HL-60 (cell line): ENCODE data around the gene HLA-F.

Experiments used
- DNase-seq, 2 experiments: peaks; one replicate each; pipeline ENCODE4 v3.0.0-alpha.2; 2010 to 2020; ENCODE audit warnings: low read depth in 1 of 2, low spot score in 1 of 2
- H3K27ac ChIP-seq: fragments of 250-450 bp; sonication (Bioruptor Pico); replicated peaks from 2 replicates; pipeline ENCODE4 v1.5.1; 2020; ENCODE audit warnings: mild to moderate bottlenecking, moderate library complexity
- H3K27me3 ChIP-seq: fragments of 250-450 bp; sonication (Bioruptor Pico); 2 replicates; pipeline ENCODE4 v1.5.1; 2021; ENCODE audit warnings: mild to moderate bottlenecking, moderate library complexity; ENCODE audit not compliant: insufficient read depth, poor library complexity, severe bottlenecking
- H3K4me3 ChIP-seq: replicated peaks from 2 replicates; pipeline ENCODE4 v1.5.1; 2011; ENCODE audit warnings: mild to moderate bottlenecking, control low read depth, low read length; ENCODE audit not compliant: insufficient read depth
- CTCF ChIP-seq: IDR thresholded peaks from one replicate; pipeline ENCODE4 v1.5.1; 2011; ENCODE audit warnings: low read length, control low read depth, inconsistent platforms; ENCODE audit not compliant: insufficient read depth
- GABPA ChIP-seq: IDR thresholded peaks from 2 replicates; pipeline ENCODE4 v1.6.1; 2012; ENCODE audit warnings: low read depth
- POLR2AphosphoS5 ChIP-seq: IDR thresholded peaks from 2 replicates; pipeline ENCODE4 v1.6.1; 2012; ENCODE audit warnings: low read depth
- REST ChIP-seq: IDR thresholded peaks from 2 replicates; pipeline ENCODE4 v1.6.1; 2012; ENCODE audit warnings: low read depth; ENCODE audit not compliant: insufficient replicate concordance
- SPI1 ChIP-seq: IDR thresholded peaks from 2 replicates; pipeline ENCODE4 v1.6.1; 2012; ENCODE audit warnings: low read depth, mild to moderate bottlenecking, borderline replicate concordance

The HLA-F gene

GRCh38 chr6:29678114-29678513 lies 45.1 kb upstream of the HLA-F start:
- TF ChIP-seq GABPA (no peak), REST (no peak), CTCF (no peak), SPI1 (no peak), POLR2AphosphoS5 (no peak)
- Histone ChIP-seq H3K27me3 (peaks cover 13% of the 10 kb centered on the region), H3K4me3 (no peak overlapping the region), H3K27ac (no peak overlapping the region)
- no peak for DNase-seq

- peaks cover 13% of the 10 kb centered on the region for H3K27me3 ChIP-seq
- TF ChIP-seq CTCF, result no peak
- no peak for TF ChIP-seq GABPA
- TF ChIP-seq REST, result no peak
- TF ChIP-seq POLR2AphosphoS5, result no peak
- no peak for TF ChIP-seq SPI1
- no peak for DNase-seq
- no peak overlapping the region for H3K4me3 ChIP-seq
- no peak overlapping the region for H3K27ac ChIP-seq
These were observed 43.3 kb upstream of the HLA-F start for GRCh38 chr6:29679962-29680361.

GRCh38 chr6:29680416-29680815 lies 42.8 kb upstream of the HLA-F start:
- TF ChIP-seq CTCF, result no peak
- no peak for TF ChIP-seq REST
- TF ChIP-seq SPI1, result no peak
- TF ChIP-seq GABPA, result no peak
- no peak for TF ChIP-seq POLR2AphosphoS5
- no peak for DNase-seq
- peaks cover 13% of the 10 kb centered on the region for H3K27me3 ChIP-seq

More at GRCh38 chr6:29680416-29680815, 42.8 kb upstream of the HLA-F start:
- Histone ChIP-seq H3K27ac (no peak overlapping the region), H3K4me3 (no peak overlapping the region)
